ENCODE data around the gene SLC23A2. TPM values are rescaled to one million over a fixed set of nuclear protein-coding genes. Genes with fewer than 3 reads are reported as not detected.

SLC23A2 gene
- total RNA-seq, 1 experiment from 2014 or later: 22.3 TPM

- no peak overlapping the region for H3K27ac ChIP-seq
- intact Hi-C loops (cut with micrococcal nuclease; ENCODE audit: unreplicated experiment): no loop called here
- ChIA-PET CTCF (no interaction called here), POLR2A (ENCODE audit: unreplicated experiment) (no interaction called here)
- no peaks in the 10 kb centered on the region for H3F3A ChIP-seq (ENCODE audit: insufficient read depth, low read depth)
- no peaks in the 10 kb centered on the region for H3K4me1 ChIP-seq (replicated peaks; ENCODE audit: insufficient read depth)
- H4K20me1 ChIP-seq (ENCODE audit: insufficient read depth): no peaks in the 10 kb centered on the region
- H3K9me3 ChIP-seq (ENCODE audit: insufficient read depth, low read depth): no peaks in the 10 kb centered on the region
- no peaks in the 10 kb centered on the region for H3K27me3 ChIP-seq (ENCODE audit: insufficient read depth, low read depth)
- H3K4me2 ChIP-seq: no peak overlapping the region
- DNase-seq: no peak
- no peaks in the 10 kb centered on the region for H3K9me2 ChIP-seq (ENCODE audit: insufficient read depth)
- no peaks in the 10 kb centered on the region for H3K36me3 ChIP-seq (ENCODE audit: low read depth)
- no peaks in the 10 kb centered on the region for H3K79me2 ChIP-seq (ENCODE audit: low read depth)
- TF ChIP-seq CTCF (conservative IDR thresholded peaks at IDR 0.05) (no peak), EZH2 (IDR thresholded peaks at IDR 0.05; ENCODE audit: low read depth) (no peak)
- H3K4me3 ChIP-seq: no peak overlapping the region
- H2AFZ ChIP-seq: no peak overlapping the region
- BruUV-seq (replicated peaks): no TSS peak
Measured at GRCh38 chr20:4829514-4830215, 171.6 kb downstream of the SLC23A2 start.

GRCh38 chr20:4828830-4829513 lies 172.3 kb downstream of the SLC23A2 start:
- intact Hi-C loops (cut with micrococcal nuclease; ENCODE audit: unreplicated experiment): no loop called here
- CTCF ChIA-PET: no interaction called here
- Histone ChIP-seq H3K4me2 (no peak overlapping the region), H3K4me1 (replicated peaks; ENCODE audit: insufficient read depth) (0 out of 2 replicates have a peak, but pooled peaks cover under 1% of the 10 kb centered on the region), H3K9me3 (ENCODE audit: insufficient read depth, low read depth) (no peaks in the 10 kb centered on the region), H3K9me2 (ENCODE audit: insufficient read depth) (no peaks in the 10 kb centered on the region), H3K4me3 (no peak overlapping the region), H4K20me1 (ENCODE audit: insufficient read depth) (no peaks in the 10 kb centered on the region), H3K36me3 (ENCODE audit: low read depth) (no peaks in the 10 kb centered on the region), H3K27me3 (ENCODE audit: insufficient read depth, low read depth) (no peaks in the 10 kb centered on the region), H3K27ac (no peak overlapping the region), H3K79me2 (ENCODE audit: low read depth) (no peaks in the 10 kb centered on the region), H2AFZ (no peak overlapping the region), H3F3A (ENCODE audit: insufficient read depth, low read depth) (no peaks in the 10 kb centered on the region)
- POLR2A ChIA-PET (ENCODE audit: unreplicated experiment): no interaction called here
- TF ChIP-seq CTCF (conservative IDR thresholded peaks at IDR 0.05): no peak
- TF ChIP-seq EZH2 (IDR thresholded peaks at IDR 0.05; ENCODE audit: low read depth): no peak
- no TSS peak for BruUV-seq (replicated peaks)
- DNase-seq: no peak

GRCh38 chr20:4821590-4821989 lies 179.7 kb downstream of the SLC23A2 start:
- H3K27me3 ChIP-seq (ENCODE audit: insufficient read depth, low read depth): peaks cover 3% of the 10 kb centered on the region; the same call in 1 of the 2 replicates
- CTCF ChIA-PET: no interaction called here

More at GRCh38 chr20:4821590-4821989, 179.7 kb downstream of the SLC23A2 start:
- no peak for TF ChIP-seq EZH2 (IDR thresholded peaks at IDR 0.05; ENCODE audit: low read depth)
- no peak for TF ChIP-seq CTCF (conservative IDR thresholded peaks at IDR 0.05)
- intact Hi-C loops (cut with micrococcal nuclease; ENCODE audit: unreplicated experiment): no loop called here
- H2AFZ ChIP-seq: no peak overlapping the region
- POLR2A ChIA-PET (ENCODE audit: unreplicated experiment): interaction anchor here (0.6 kb wide), 1 partner anchor 183 kb away, joined by 3 read pairs; no protein-coding TSS in a partner anchor
- H3K36me3 ChIP-seq (ENCODE audit: low read depth): no peaks in the 10 kb centered on the region
- H3K4me2 ChIP-seq: no peak overlapping the region
- H3K27ac ChIP-seq: no peak overlapping the region
- no peaks in the 10 kb centered on the region for H3K9me3 ChIP-seq (ENCODE audit: insufficient read depth, low read depth)
- peaks cover 4% of the 10 kb centered on the region; the same call in 1 of the 2 replicates for H3K4me1 ChIP-seq (replicated peaks; ENCODE audit: insufficient read depth)
- no TSS peak for BruUV-seq (replicated peaks)
- no peak for DNase-seq
- no peak overlapping the region for H3K4me3 ChIP-seq
- H3K79me2 ChIP-seq (ENCODE audit: low read depth): no peaks in the 10 kb centered on the region
- no peaks in the 10 kb centered on the region for H3F3A ChIP-seq (ENCODE audit: insufficient read depth, low read depth)
- H4K20me1 ChIP-seq (ENCODE audit: insufficient read depth): no peaks in the 10 kb centered on the region
- H3K9me2 ChIP-seq (ENCODE audit: insufficient read depth): no peaks in the 10 kb centered on the region

Measured in PC-9 (cell line).